Right kidney (tissue), 1 donor: ENCODE data around the gene TUBGCP6.

Experiments used
- DNase-seq: peaks from one replicate; pipeline ENCODE4 v3.0.0-alpha.2; 2016

TUBGCP6 gene

DNA sequence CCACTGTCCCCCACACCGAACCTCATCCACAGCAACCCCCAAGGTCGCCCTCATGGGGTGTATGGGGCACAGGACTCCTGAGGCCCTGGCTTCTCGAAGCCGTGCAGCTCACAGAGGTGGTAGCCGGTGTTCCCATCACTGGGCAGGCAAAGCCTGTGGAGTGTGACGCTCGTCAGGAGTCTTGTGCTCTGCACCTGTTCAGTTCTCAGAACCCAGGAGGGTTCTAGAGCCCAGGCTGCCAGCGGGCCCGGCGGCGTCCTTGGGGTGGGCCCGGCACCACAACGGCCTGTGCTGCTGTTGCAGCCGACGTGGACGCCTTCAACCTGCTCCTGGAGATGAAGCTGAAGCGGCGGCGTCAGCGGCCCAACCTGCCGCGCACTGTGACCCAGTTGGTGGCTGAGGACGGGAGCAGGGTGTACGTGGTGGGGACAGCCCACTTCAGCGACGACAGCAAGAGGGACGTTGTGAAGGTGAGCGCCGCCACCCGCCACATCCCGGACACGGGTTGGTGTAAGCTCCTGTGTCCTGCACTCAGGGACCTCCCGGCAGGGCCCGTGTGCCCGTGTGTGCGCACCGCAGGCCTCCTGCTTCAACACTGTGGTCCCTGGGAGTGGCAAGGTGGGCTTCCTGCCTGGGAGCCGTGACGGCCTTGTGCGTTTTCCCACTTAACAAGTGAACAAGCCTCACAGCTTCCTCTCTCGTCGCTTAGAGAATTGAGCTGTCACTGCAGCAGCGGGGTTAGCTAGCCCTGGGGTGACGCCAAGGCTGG is 50.6 kb downstream of the TUBGCP6 start:
- no peak for DNase-seq

DNA sequence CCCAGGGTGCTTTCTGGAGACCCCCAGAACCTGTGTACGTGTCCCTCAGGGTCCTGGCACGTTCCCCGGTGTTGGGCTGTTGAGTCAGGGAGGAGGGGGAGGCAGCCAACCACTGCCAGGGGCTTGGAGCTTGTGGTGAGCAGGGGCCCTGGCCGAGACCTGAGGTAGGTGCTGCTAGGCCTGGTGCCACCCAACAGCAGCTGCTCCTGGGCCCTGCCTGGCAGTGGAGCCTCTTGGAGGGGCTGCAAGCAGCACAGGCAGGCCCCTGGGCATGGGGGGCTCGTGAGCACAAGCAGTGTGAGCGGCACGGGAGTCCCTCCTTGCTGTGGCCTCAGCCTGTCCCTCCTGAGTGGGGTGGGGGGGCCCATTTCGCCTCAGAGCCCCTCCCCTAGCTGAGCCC is 51.2 kb downstream of the TUBGCP6 start:
- DNase-seq: no peak

DNA sequence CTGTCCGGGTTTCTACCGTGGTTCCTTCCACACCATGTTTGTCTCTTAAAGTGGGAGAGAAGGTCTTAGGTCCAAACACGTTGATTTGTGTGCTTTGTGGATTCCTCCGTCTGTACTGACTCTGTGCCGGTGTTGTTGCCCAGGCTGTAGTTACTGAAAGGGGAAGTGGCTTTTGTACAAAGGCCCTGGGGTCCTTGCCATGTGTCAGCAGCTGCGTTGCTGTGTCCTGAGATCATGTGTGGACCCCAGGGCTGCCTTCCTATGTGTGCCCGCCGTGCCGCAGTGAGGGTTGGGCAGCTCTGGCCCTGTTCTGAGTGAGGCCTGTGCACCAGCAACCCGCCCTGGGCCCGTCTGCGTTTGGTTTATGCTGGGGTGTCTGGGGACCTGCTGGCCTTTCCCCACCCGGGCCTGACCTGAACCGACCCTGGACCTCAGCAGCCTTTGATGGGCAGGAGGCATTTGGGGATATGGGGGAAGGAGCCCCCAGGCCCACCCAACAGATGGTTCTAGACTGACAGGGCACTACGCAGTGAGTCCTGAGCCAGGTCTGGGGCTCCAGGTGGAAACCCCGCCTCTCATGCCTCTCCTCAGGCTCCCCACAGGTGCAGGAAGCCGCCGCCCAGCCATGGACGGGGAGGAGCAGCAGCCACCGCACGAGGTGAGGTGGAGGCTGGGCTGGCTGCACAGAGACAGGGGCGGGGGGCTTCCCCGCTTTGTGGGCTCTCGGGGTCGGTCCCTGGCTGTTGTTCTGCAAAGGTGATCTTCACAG is 52.2 kb downstream of the TUBGCP6 start:
- no peak for DNase-seq

GRCh38 chr22:50190941-50191741 is 53.7 kb downstream of the TUBGCP6 start:
- no peak for DNase-seq

DNA sequence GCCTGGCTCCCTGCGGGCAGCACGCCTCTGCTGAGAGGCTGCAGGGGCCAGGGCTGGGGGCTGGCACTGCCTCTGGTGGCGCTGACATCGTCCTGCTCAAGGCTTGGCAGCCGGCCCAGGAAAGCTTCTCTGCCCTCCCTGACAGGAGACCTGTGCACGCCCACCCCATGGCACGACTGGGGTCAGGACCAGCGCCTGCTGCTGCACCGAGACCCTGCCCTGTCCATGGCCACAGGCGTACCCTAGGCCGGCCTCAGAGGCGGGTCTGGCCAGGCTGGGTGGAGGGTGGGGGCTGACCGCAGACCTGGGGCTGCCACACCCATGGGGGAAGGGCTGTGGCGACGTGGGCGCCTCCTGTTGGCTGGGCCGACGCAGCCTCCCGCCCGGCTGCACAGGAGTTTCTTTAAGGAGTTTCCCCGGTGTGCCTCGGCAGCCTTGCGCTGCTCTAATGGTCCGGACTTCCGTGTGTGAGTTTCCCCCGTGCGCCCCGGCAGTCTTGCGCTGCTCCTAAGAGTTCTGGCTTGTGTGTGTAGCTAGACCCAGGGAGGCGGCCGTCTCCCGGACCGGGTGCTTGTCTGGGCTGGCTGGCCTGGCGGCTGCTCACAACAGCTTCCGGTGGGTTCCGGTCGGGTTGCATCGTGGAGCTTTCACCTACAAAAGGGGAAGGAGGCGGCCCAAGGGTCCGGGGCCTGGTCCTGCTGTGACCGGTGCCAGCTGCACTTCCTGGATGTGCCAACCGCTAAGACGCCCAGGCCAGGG is 54.5 kb downstream of the TUBGCP6 start:
- DNase-seq: peak; percentile 80

DNA sequence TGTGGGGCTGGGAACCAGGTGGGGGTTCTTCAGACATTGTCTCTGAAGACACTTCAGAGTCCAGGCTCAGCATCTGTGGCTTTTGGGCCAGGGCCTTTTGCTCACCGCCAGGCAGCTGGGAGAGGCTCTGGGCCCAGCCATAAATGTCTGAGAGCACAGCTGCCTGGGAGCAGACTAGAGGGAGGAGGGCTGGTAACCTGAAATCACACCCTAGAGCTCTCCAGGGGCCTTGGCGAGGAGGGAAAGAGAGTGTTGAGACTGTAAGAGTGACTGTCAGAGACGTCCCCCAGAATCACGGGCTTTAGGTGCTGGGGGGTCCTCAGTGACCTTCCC is 55.0 kb downstream of the TUBGCP6 start:
- no peak for DNase-seq

DNA sequence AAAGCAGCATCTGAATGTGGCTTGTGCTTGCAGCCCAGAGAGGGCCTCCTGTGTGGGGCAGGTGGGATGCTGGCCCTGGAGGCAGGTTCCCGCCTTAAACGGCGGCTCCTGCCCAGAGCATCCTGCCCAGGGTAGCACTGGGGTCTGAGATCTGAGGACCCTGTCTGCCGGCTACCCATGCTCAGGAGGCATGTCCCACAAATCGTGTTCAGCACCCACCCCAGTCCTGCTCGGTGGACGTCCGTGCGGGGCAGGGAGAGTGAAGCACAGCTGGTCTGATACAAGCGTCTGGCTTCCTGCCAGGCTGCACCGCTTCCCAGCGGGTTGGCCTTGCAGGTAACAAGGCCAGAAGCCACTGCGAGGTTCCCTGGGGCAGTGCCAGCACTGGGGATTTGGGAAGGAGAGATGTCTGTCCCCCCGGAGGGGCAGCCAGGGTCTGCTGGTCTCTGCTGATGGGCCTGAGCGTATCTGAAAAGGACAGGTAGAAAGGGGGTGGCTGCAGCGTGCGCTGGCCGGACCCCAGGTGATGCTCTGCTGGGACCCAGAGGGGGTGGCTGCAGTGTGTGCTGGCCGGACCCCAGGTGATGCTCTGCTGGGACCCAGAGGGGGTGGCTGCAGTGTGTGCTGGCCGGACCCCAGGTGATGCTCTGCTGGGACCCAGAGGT is 55.5 kb downstream of the TUBGCP6 start:
- no peak for DNase-seq

- DNase-seq: no peak
Observed at GRCh38 chr22:50188356-50188755, 56.5 kb downstream of the TUBGCP6 start.

GRCh38 chr22:50186761-50187523 is 57.9 kb downstream of the TUBGCP6 start:
- DNase-seq: peak; percentile 46

GRCh38 chr22:50186181-50186714 is 58.6 kb downstream of the TUBGCP6 start:
- DNase-seq: no peak

GRCh38 chr22:50185375-50186087 is 59.3 kb downstream of the TUBGCP6 start, which contains the start of gene TRABD:
TRABD (plus strand) TSS chr22:50185913; CDS start chr22:50193061, 7,148 bp downstream.
- DNase-seq: peak; percentile 71

DNA sequence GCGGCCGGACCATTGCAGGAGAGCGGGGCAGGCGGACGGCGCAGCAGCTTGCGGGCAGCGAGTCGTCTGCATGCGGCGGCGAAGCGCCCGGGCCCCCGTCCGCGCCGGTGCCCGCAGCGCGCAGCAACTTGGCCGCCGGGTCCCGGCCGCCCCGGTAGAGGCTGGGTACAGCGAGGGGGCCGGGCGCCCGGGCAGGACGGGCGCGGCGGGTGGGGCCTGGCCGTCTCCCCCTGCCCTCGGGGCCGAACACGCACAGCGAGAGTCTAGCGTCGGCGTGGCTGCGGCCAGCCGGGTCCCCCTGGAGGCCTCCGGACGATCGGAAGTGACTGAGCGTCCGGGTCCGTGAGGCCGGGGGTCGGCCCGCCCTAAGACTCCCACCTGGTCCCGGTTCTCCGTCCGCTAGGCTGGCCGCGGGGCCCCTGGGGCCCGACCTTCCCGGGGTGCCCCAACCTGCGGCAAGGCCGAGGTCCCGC is 59.9 kb downstream of the TUBGCP6 start:
- peak; percentile 49 for DNase-seq

GRCh38 chr22:50184004-50184901 is 60.6 kb downstream of the TUBGCP6 start:
- peak; percentile 57 for DNase-seq

GRCh38 chr22:50183141-50183971 is 61.5 kb downstream of the TUBGCP6 start:
- no peak for DNase-seq

DNA sequence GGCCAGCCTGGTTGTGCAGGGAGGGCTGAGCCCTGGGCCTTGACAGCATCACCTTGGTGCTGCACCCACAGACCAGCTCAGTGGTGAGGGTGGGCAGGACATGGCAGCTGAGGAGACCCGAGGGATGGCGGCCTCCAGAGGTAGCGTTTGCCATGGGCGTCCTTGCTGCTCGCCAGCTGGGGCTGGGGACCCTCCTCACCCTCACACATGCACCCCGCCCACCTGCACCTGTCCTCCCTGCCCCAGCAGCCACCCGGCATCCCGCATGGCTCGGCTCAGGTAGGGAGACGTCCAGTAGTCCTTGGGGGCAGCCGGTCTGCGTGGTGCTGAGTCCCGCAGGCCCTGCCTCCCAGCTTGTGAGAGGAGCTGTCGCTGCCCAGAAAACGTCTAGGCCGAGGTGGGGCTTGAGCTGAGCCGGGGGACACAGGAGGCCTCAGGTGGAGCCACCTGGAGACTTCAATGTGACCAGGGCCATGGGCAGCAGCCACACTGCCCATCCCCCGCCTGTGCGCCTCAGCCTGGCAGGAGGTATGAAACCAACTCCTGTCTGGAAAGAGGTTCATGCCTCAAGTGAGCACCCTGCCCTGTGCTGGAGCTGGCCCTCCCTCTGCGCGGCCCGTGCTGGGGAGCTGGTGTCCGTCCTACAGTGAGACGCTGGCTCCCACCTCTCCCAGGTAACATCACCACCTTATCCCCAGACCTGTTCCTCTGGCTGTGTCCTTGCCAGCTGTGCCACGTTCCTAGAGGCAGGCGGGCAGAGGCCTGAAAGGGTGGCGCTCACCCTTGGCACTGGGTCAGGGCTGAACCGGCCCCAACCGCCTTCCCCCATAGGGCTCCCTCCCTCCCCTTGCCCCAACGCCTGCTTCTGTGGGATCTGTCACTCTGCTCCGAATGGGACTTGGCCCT is 62.4 kb downstream of the TUBGCP6 start:
- no peak for DNase-seq

GRCh38 chr22:50180727-50181521 is 63.9 kb downstream of the TUBGCP6 start:
- DNase-seq: no peak
